SK-N-SH (cell line): Measurements from ENCODE around the gene NGF. TPM values are rescaled to one million over a fixed set of nuclear protein-coding genes. Genes with fewer than 3 reads are reported as not detected.

Experiments
- CTCF ChIA-PET: fragments of 300-600, 350-600 bp; formaldehyde crosslinking; extraction: SDS; loops from one replicate; lab custom pipeline; 2021; lab: Yijun Ruan, JAX
- POLR2A ChIA-PET: fragments of 350-600 bp; sonication (Branson Sonifier 250); formaldehyde crosslinking; extraction: SDS; loops from one replicate; lab custom pipeline; 2020; ENCODE audit warnings: antibody characterized with exemption, inconsistent platforms; lab: Yijun Ruan, JAX
- DNase-seq: peaks from one replicate; pipeline ENCODE4 v3.0.0; 2012
- H2AFZ ChIP-seq: fragments of 200-600 bp; sonication (generic); 2 replicates; pipeline ENCODE4 v1.8.1; 2016; ENCODE audit warnings: antibody characterized with exemption, mild to moderate bottlenecking, low read depth
- H3F3A ChIP-seq: fragments of 200-600 bp; sonication (generic); replicated peaks from 2 replicates; pipeline ENCODE3; 2016; ENCODE audit warnings: antibody characterized with exemption, mild to moderate bottlenecking; ENCODE audit not compliant: insufficient read depth
- H3K27ac ChIP-seq, 2 experiments: fragments of 200-500 bp in 1 of 2; fragments of 200-600 bp in 1 of 2; sonication (Bioruptor generic) in 1 of 2; sonication (generic), shearing (Covaris generic) in 1 of 2; 2 replicates each; pipeline versions ENCODE4 v1.5.1 to v1.6.1; 2014 to 2016; ENCODE audit warnings: low read depth in 2 of 2, inconsistent platforms in 1 of 2, low read length in 1 of 2, mild to moderate bottlenecking in 1 of 2, mixed read lengths in 1 of 2
- H3K27me3 ChIP-seq: fragments of 200-600 bp; sonication (generic), shearing (Covaris generic); 2 replicates; pipeline ENCODE4 v1.6.1; 2016; ENCODE audit warnings: mixed run types; ENCODE audit not compliant: insufficient read depth
- H3K36me3 ChIP-seq, 2 experiments: fragments of 200-500 bp in 1 of 2; fragments of 200-600 bp in 1 of 2; sonication (Bioruptor generic) in 1 of 2; sonication (generic) in 1 of 2; replicated peaks in 1 of 2; 2 replicates each; pipeline versions ENCODE3 to v1.5.1; 2014 to 2016; ENCODE audit warnings: low read length in 1 of 2, mild to moderate bottlenecking in 1 of 2; ENCODE audit not compliant: insufficient read depth in 2 of 2, control insufficient read depth in 1 of 2
- H3K4me1 ChIP-seq, 2 experiments: fragments of 200-500 bp in 1 of 2; fragments of 200-600 bp in 1 of 2; sonication (Bioruptor generic) in 1 of 2; sonication (generic), shearing (Covaris generic) in 1 of 2; 2 replicates each; pipeline versions ENCODE4 v1.5.1 to v1.6.1; 2014 to 2016; ENCODE audit warnings: low read depth in 1 of 2, low read length in 1 of 2, mixed run types in 1 of 2; ENCODE audit not compliant: insufficient read depth in 2 of 2, control insufficient read depth in 1 of 2
- H3K4me2 ChIP-seq: fragments of 200-600 bp; sonication (generic), shearing (Covaris generic); 2 replicates; pipeline ENCODE4 v1.6.1; 2017; ENCODE audit warnings: mixed run types
- H3K4me3 ChIP-seq, 2 experiments: fragments of 200-500 bp in 1 of 2; fragments of 200-600 bp in 1 of 2; sonication (Bioruptor generic) in 1 of 2; sonication (generic), shearing (Covaris generic) in 1 of 2; 2 replicates each; pipeline versions ENCODE4 v1.5.1 to v1.8.1; 2014 to 2016; ENCODE audit warnings: low read depth in 2 of 2, inconsistent platforms in 1 of 2, low read length in 1 of 2, mild to moderate bottlenecking in 1 of 2, mixed read lengths in 1 of 2, moderate library complexity in 1 of 2
- H3K79me2 ChIP-seq: fragments of 200-600 bp; sonication (generic); 2 replicates; pipeline ENCODE4 v1.8.1; 2017; ENCODE audit warnings: mild to moderate bottlenecking; ENCODE audit not compliant: insufficient read depth
- H3K9ac ChIP-seq: fragments of 200-600 bp; sonication (generic); 2 replicates; pipeline ENCODE4 v1.6.1; 2017; ENCODE audit warnings: mixed run types
- H3K9me2 ChIP-seq: fragments of 200-600 bp; sonication (generic); 2 replicates; pipeline ENCODE4 v1.6.1; 2017; ENCODE audit warnings: mixed run types
- H3K9me3 ChIP-seq: fragments of 200-600 bp; sonication (generic); 2 replicates; pipeline ENCODE4 v1.6.1; 2017; ENCODE audit warnings: mixed run types, mild to moderate bottlenecking, moderate library complexity
- H4K20me1 ChIP-seq: fragments of 200-600 bp; sonication (generic); 2 replicates; pipeline ENCODE4 v1.6.1; 2017; ENCODE audit warnings: mild to moderate bottlenecking, mixed run types; ENCODE audit not compliant: insufficient read depth
- CHD2 ChIP-seq: fragments of 150-350 bp; IDR thresholded peaks from 2 replicates; pipeline ENCODE4 v1.6.1; 2018; ENCODE audit warnings: low read length; ENCODE audit not compliant: partially characterized antibody
- ELF1 ChIP-seq: IDR thresholded peaks from 2 replicates; pipeline ENCODE4 v1.4.0; 2012
- FOXJ3 ChIP-seq: sonication (generic); formaldehyde crosslinking; IDR thresholded peaks from 2 replicates; pipeline ENCODE4 v1.5.1; 2020; ENCODE audit warnings: mild to moderate bottlenecking, missing genetic modification reagents
- FOXM1 ChIP-seq: IDR thresholded peaks from 2 replicates; pipeline ENCODE4 v1.4.0; 2012; ENCODE audit warnings: low read depth, mild to moderate bottlenecking
- GABPA ChIP-seq: IDR thresholded peaks from 2 replicates; pipeline ENCODE4 v1.4.0; 2012; ENCODE audit warnings: low read depth, mild to moderate bottlenecking
- GATA2 ChIP-seq: sonication (generic); formaldehyde crosslinking; IDR thresholded peaks from 2 replicates; pipeline ENCODE4 v1.5.0; 2020; ENCODE audit warnings: mild to moderate bottlenecking, missing genetic modification reagents
- JUND ChIP-seq: IDR thresholded peaks from 2 replicates; pipeline ENCODE4 v1.4.0; 2012
- NFIC ChIP-seq: IDR thresholded peaks from 2 replicates; pipeline ENCODE4 v1.4.0; 2012; ENCODE audit warnings: borderline replicate concordance
- NRF1 ChIP-seq: IDR thresholded peaks from 2 replicates; pipeline ENCODE4 v1.6.1; 2012; ENCODE audit warnings: low read depth, mild to moderate bottlenecking, low read length
- POLR2AphosphoS5 ChIP-seq: IDR thresholded peaks from 2 replicates; pipeline ENCODE4 v1.6.1; 2012; ENCODE audit warnings: low read depth, low read length
- RAD21 ChIP-seq: IDR thresholded peaks from 2 replicates; pipeline ENCODE4 v1.6.1; 2012; ENCODE audit warnings: mild to moderate bottlenecking, low read length
- RCOR1 ChIP-seq: fragments of 150-350 bp; IDR thresholded peaks from 2 replicates; pipeline ENCODE4 v1.6.1; 2017; ENCODE audit warnings: antibody characterized with exemption, low read length
- RXRA ChIP-seq: IDR thresholded peaks from 2 replicates; pipeline ENCODE4 v1.4.0; 2012; ENCODE audit warnings: low read depth, mild to moderate bottlenecking, borderline replicate concordance
- SIN3A ChIP-seq: IDR thresholded peaks from 2 replicates; pipeline ENCODE4 v1.6.1; 2012; ENCODE audit warnings: low read depth, mild to moderate bottlenecking, low read length, moderate library complexity, borderline replicate concordance
- SMC3 ChIP-seq: IDR thresholded peaks from 2 replicates; pipeline ENCODE4 v1.6.1; 2012; ENCODE audit warnings: low read depth, low read length, improper control_type of control experiment
- TEAD4 ChIP-seq: IDR thresholded peaks from 2 replicates; pipeline ENCODE4 v1.4.0; 2012; ENCODE audit warnings: mild to moderate bottlenecking, borderline replicate concordance; ENCODE audit not compliant: insufficient read depth
- WGBS: methylation state at CpG from one replicate; pipeline ENCODE4 v1.1.6; 2017; ENCODE audit warnings: low lambda C conversion rate; 5-methylcytosine and 5-hydroxymethylcytosine counted together
- polyA plus RNA-seq, 3 experiments: library from polyadenylated mRNA; depleted of rRNA; stranded (reverse); fragments of >200 nt; gene quantifications; 2 replicates each; pipeline ENCODE4 v1.2.3, GENCODE V29; 2012
- TF ChIP-seq, protein P1 (sequence below): fragments of 150-350 bp; IDR thresholded peaks from 2 replicates; pipeline ENCODE4 v1.6.1; 2017; ENCODE audit warnings: antibody characterized with exemption, low read length, low read depth, borderline replicate concordance
- TF ChIP-seq, protein P2 (sequence below): IDR thresholded peaks from 2 replicates; pipeline ENCODE4; 2012
- TF ChIP-seq, protein P3 (sequence below): fragments of 150-350 bp; IDR thresholded peaks from 2 replicates; pipeline ENCODE4 v1.6.1; 2016; ENCODE audit warnings: mild to moderate bottlenecking, low read depth, low read length
- TF ChIP-seq, protein P4 (sequence below): IDR thresholded peaks from 2 replicates; pipeline ENCODE4 v1.4.0; 2012; ENCODE audit warnings: low read depth, borderline replicate concordance

NGF gene
- polyA plus RNA-seq, 1 of the 3 experiments (the other 2 are of a cell fraction) = 75.8 TPM

DNA sequence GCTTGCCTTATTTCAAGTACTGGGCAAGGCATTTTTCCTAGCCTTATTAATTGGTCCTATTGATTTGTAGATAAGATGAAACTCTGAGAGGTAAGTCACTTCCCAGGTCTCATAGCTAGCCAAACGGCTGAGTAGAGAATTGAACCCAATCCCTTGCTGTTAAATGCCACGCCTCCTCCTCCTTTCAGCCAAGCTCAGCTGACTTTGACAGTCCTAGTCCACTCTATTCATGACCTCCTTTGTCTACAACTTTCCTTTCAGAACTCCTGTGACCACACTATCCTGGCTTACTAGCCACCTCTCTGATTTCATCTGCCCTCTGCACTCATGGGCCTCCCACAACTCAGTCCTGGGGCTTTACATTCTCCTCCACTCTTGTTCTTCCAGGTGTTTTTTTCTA, 3.9 kb upstream of the NGF start:
- Histone ChIP-seq H3K9me3 (no peaks in the 10 kb centered on the region), H3K4me1 (peaks cover 0 to 8% of the 10 kb centered on the region in 2 experiments; a peak in 1 of 4 replicates), H3K9ac (no peak overlapping the region), H3K79me2 (peaks cover 11% of the 10 kb centered on the region; the same call in 1 of the 2 replicates), H3K27me3 (no peaks in the 10 kb centered on the region), H3K36me3 (no peaks in the 10 kb centered on the region), H4K20me1 (no peaks in the 10 kb centered on the region), H3K9me2 (no peaks in the 10 kb centered on the region), H3K4me2 (no peak overlapping the region), H3K4me3 (no peak overlapping the region), H2AFZ (no peak overlapping the region), H3K27ac (no peak overlapping the region), H3F3A (no peaks in the 10 kb centered on the region)
- POLR2A ChIA-PET = no interaction called here
- WGBS = 86% methylated on average over 2 of the region's 2 CpGs
- DNase-seq = no peak
- TF ChIP-seq ELF1 (no peak), RXRA (no peak), SIN3A (no peak), SMC3 (no peak), RAD21 (no peak), JUND (no peak), RCOR1 (no peak), GABPA (no peak), NRF1 (no peak), POLR2AphosphoS5 (no peak), FOXM1 (no peak), TEAD4 (no peak), FOXJ3 (CRISPR knock-in tag) (no peak), GATA2 (no peak), CHD2 (no peak), NFIC (no peak)
- TF ChIP-seq, protein P1, sequence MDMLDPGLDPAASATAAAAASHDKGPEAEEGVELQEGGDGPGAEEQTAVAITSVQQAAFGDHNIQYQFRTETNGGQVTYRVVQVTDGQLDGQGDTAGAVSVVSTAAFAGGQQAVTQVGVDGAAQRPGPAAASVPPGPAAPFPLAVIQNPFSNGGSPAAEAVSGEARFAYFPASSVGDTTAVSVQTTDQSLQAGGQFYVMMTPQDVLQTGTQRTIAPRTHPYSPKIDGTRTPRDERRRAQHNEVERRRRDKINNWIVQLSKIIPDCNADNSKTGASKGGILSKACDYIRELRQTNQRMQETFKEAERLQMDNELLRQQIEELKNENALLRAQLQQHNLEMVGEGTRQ = no peak
- TF ChIP-seq, protein P2, sequence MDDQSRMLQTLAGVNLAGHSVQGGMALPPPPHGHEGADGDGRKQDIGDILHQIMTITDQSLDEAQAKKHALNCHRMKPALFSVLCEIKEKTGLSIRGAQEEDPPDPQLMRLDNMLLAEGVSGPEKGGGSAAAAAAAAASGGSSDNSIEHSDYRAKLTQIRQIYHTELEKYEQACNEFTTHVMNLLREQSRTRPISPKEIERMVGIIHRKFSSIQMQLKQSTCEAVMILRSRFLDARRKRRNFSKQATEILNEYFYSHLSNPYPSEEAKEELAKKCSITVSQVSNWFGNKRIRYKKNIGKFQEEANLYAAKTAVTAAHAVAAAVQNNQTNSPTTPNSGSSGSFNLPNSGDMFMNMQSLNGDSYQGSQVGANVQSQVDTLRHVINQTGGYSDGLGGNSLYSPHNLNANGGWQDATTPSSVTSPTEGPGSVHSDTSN = no peak
- TF ChIP-seq, protein P3, sequence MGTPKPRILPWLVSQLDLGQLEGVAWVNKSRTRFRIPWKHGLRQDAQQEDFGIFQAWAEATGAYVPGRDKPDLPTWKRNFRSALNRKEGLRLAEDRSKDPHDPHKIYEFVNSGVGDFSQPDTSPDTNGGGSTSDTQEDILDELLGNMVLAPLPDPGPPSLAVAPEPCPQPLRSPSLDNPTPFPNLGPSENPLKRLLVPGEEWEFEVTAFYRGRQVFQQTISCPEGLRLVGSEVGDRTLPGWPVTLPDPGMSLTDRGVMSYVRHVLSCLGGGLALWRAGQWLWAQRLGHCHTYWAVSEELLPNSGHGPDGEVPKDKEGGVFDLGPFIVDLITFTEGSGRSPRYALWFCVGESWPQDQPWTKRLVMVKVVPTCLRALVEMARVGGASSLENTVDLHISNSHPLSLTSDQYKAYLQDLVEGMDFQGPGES = no peak
- TF ChIP-seq, protein P4, sequence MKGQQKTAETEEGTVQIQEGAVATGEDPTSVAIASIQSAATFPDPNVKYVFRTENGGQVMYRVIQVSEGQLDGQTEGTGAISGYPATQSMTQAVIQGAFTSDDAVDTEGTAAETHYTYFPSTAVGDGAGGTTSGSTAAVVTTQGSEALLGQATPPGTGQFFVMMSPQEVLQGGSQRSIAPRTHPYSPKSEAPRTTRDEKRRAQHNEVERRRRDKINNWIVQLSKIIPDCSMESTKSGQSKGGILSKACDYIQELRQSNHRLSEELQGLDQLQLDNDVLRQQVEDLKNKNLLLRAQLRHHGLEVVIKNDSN = no peak
- CTCF ChIA-PET = interaction anchor here (1.3 kb wide), 1 partner anchor 123 kb away, joined by 3 read pairs; no protein-coding TSS in a partner anchor
